LNCaP clone FGC (cell line): ENCODE measurements around the gene RCN2.

Source experiments
- DNase-seq: peaks from one replicate; pipeline ENCODE4 v3.0.0-alpha.2; 2011; ENCODE audit warnings: low read depth
- H3K4me3 ChIP-seq: 2 replicates; pipeline ENCODE4 v1.5.1; 2011; ENCODE audit warnings: mild to moderate bottlenecking, low read depth, low read length, control low read depth
- CTCF ChIP-seq: IDR thresholded peaks from 2 replicates; pipeline ENCODE4 v1.5.1; 2012; ENCODE audit warnings: mild to moderate bottlenecking; ENCODE audit not compliant: control insufficient read depth, insufficient read depth; ENCODE audit errors: extremely low read depth

Gene RCN2

GRCh38 chr15:76901965-76902364, 29.6 kb upstream of the RCN2 start:
- no peak for DNase-seq
- TF ChIP-seq CTCF: no peak
- H3K4me3 ChIP-seq: no peak overlapping the region

DNA sequence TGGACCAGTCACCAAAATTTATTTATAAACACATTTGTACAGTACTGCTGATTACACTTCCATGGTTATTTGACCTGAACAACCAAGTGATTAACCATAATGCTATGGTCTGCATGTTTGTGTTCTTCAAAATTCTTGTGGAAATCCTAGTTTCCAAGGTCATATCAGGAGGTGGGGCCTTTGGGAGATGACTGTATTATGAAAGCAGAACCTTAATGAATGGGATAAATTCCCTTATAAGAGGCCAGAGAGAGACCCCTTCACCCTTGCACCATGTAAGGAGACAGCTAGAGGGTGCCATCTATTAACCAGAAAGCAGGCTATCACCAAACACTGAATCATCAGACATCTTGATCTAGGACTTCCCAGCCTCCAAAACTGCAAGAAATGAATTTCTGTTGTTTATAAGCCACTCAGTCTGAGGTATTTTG, 28.3 kb upstream of the RCN2 start:
- no peak for DNase-seq
- no peak overlapping the region for H3K4me3 ChIP-seq
- TF ChIP-seq CTCF: peak; percentile 28; the same call in 1 of the 2 replicates

DNA sequence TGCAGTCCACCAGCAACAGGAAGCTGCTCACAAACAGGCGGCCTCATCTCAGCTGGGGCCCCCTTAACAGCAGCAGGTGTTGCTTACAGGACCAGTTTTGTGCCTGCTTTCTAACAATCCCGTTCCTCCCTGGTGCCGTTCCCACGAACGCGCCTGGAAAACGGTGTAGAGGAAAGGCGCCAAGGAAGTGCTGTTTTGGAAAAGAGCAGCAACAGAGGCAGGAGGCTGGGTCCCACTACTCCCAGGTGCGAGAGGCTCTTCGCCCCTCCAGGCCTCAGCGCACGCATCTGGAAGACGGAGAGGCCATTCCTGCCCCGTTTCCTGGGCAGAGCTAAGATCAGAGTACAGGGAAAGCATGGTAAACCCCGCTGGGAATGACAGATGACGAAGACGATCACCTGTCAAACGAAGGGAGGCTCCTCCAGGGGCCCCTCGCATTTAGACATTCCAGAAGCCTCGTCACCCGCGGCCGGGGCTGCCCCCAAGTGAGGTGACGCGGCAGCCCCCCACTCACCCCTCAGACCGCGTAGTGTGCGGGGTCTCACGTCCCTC, 27.0 kb upstream of the RCN2 start:
- TF ChIP-seq CTCF: no peak
- no peak for DNase-seq
- peak overlapping the region; percentile 72 for H3K4me3 ChIP-seq

GRCh38 chr15:76905013-76905839, 26.3 kb upstream of the RCN2 start, which contains the start of gene SCAPER:
SCAPER (minus strand) TSS chr15:76905340; CDS start chr15:76883817, 21,523 bp downstream.
- peak within 1 kb of the TSS; percentile 72 for H3K4me3 ChIP-seq
- 0 out of 2 replicates have a peak, but pooled peaks have one; percentile 2 for TF ChIP-seq CTCF
- peak; percentile 46 for DNase-seq

GRCh38 chr15:76905855-76906254, 25.7 kb upstream of the RCN2 start:
- H3K4me3 ChIP-seq: peak overlapping the region; percentile 72
- TF ChIP-seq CTCF: no peak
- no peak for DNase-seq

DNA sequence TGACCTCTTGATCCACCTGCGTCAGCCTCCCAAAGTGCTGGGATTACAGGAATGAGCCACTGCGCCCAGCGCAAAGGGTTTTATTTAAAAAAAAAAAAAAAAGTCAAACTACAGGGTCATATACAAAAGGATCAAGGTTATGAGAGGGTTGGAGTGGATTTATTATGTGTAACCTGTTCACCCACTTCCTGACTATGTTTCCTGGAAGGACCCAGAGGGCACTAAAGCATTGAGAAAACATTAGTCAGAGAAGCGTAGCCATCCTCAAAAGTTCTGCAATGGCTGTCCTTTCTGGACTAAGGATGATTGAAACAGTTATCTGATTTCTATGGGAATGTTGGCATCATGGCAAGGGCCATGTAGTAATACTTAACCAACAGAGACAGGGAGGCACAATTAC, 19.1 kb upstream of the RCN2 start:
- H3K4me3 ChIP-seq: no peak overlapping the region
- no peak for TF ChIP-seq CTCF
- no peak for DNase-seq

GRCh38 chr15:76913737-76914136, 17.8 kb upstream of the RCN2 start:
- no peak for DNase-seq
- no peak for TF ChIP-seq CTCF
- H3K4me3 ChIP-seq: no peak overlapping the region
